Stimulated activated CD4-positive, alpha-beta T cell treated with anti-CD3 and anti-CD28 coated beads, Interleukin-2, amount 100 ng/mL, for 4 hours (primary cell): ENCODE results near the gene COMMD10.

Experiments
- DNase-seq: peaks from one replicate; pipeline ENCODE4 v3.0.0-alpha.2; 2020; ENCODE audit warnings: low read depth

COMMD10 gene

DNA sequence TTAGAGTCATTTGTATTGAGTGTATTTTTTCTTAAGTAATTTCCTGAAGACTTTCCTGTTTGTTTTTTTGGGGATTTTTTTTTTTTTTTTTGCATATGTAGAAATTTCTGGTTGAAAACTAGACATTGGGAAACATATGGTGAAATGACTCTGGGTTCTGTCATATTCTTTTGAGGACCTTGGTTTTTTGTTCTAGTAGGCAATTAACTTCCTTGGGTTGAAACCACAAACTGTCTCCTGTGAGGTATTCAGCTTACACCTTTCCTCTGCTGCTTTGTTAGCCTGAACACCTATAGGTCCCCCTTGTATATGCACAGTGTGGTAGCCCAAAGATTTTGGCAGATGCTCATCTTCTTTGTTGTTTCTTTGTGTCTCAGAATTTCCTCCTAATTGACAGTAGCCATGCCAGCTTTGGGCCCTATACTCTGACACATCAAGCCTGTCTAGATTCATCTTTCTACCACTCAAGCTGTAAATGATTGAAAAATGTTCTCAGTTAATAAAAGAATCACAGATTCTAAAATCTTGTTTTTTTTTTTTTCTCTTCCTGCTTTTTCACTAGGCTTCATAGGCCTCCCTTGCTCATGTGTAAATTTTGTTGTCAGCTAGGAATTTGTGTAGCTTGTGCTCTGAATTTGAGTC, 140.6 kb downstream of the COMMD10 start:
- no peak for DNase-seq

DNA sequence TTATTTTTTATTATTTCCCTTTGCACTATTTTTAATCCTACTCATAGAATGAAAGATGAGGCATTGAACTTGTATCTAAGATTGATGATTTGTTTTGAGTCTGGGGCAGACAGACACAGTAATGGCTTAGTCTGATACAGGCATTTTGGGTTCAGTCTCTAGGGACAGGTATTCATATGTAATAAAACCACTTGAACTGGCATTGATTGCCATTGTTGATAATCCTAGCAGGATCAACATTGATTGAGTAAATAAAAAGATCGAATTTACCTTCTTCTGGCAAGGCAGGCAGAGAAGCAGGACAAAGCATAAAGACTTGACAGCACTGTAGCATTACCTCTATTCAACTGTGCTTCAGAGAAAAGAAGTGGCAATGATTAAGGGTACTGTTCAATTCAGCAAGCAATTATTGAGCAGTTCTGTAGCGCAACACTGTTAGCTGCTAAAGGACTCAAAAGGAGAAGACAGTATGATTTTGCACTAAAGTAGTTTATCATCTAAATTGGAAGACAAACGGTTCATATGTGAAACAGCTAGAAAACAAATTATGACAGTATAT, 144.4 kb downstream of the COMMD10 start:
- DNase-seq, result no peak

DNA sequence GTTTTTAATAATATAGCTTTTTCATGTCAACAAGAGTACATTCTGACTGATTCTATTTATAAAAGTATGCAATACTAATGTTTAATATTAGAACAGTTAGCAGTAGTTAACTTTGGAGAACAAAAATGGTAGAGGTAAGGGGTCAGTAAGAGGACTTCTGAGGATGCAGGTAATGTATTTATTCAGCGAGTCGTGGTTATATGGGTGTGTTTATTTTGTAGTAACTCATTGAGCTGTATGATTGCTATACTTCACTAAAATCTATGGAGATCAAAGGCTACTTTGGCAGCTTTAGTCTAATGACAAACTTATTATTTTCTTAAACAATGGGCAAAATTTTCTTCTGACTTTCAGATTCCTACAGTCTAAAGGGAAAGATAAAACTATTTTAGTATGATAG, 146.5 kb downstream of the COMMD10 start:
- no peak for DNase-seq

DNA sequence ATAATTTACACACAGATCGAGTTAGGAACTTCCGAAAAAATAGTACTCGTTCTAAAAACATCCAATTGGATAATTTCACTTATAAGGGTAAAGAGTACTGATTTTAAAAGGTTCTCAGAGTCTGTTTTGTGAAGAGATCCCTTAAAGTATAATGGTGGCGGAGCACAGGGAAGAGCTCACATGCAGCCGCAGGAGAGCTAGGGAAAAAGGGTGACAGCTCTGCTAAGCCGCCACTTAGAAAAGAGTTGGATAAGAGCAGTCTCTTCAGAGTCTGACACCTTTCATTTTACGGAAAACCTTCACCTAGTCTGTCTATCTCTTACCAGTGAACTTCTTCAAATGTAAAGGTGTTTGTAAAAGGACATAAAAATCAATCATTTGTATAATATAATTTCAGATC, 149.9 kb downstream of the COMMD10 start:
- no peak for DNase-seq

DNA sequence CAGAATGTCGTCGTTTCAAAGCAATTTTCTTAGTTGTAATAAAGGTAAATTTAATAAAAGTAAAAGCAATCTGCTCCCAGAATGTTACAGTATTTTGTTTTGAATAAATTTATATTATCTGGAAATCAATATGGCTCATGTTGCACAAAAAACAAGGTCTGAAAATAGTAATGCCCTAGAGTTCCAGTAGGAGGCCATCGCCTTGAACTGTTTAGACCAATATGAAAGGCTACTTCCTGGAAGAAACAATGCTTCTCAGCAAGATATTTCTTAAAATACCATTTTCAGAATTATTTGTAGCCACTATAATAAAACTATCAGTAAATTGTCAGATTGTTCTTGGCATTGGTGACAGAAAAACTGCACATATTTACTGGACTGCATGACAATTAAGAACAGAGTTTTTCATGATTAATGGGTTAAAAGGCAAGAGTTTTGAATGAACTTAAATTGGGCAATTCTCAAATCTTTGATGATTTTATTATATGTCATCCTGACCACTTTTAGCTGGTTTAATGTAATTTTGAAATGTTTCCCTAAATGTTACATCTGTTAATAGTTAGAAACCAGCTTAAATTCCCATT, 153.2 kb downstream of the COMMD10 start:
- DNase-seq, result no peak

DNA sequence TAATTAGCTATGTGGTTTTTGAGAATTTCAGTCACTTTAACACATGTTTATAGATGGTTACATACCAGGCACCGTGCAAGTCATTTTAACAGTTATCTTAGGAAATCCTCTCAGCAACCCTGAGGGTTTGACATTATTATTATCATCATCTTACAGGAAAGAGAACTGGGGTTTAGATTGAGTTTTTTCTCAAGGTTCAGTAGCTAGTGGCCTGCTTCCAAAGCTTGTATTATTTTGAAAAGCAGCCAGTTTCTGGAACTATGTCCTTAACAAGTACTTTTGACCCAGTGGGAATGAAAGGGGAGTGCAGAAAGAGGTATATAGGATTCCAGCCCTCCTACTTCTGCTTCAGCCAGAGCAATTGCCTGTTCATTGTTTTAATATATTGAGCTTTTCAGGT, 157.5 kb downstream of the COMMD10 start:
- no peak for DNase-seq

DNA sequence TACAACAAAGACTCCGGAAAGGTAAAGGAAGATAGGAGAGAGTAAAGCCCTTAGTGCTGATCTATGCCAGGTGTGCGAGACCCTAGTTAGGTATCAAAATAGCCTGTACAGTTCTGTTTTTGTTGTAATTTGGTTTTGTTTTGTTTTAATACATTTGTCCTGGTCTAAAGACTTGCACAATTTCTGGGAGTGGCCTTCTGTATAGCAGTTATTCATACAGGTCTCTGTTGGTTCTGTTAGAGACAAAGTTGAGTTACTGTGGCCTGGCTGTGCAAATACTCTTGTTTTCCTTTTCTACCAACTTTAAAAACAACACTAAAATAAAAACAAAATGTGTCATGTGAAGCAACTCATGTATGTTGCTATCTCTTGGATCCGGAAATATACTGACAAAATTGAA, 163.6 kb downstream of the COMMD10 start:
- no peak for DNase-seq

DNA sequence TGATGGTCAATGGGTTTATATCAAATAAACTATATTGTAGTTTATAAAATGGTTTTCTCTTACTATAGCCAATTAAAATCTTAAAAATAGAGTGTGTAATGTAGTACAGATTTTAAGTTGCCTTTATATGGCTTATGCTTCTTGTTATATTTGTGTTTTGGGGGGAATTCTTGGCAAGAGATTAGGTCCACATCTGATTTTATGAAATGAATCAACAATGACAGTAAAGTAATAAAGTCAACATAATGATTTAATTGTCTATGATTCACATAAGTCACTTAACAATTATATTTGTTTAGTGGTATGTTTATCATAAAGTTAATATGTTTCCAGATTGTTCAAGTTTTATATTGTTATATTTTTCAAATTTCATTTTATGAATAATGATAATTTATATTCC, 164.8 kb downstream of the COMMD10 start:
- DNase-seq, result no peak

DNA sequence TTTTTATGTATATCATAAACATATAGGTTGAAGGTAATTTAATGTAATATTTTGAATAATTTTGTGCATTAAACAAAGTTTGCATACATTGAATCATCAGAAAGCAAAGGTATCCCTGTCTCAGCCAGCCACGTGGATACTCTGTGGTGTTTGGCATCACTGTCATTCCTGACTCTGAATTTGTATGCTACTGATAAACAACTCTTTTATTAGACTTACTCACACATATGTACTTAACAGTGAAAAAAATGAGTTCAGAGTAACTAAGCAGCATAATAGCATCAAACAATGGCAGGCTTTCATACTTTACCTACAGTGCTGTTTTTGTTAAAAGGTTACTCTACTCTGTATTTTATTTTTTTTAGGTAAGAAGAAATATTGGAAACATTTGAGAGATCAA, 171.9 kb downstream of the COMMD10 start:
- DNase-seq, result no peak

DNA sequence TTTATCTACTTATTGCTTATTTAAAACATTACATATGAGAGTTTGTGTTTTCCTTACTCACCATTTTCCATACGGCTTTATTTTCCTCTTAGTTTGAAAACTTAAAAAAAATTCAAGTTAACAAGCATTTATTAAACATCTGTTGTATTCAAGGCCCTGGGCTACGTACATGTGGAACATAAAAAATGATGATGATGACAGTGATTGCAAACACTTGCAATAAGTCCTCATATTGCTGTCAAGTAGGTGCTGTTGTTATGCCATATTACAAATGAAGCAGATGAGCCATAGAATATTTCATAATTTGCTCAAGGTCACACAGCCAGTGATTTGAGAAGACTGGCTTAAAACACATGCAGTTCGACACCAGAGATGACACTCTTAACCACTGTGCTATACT, 180.6 kb downstream of the COMMD10 start:
- no peak for DNase-seq

DNA sequence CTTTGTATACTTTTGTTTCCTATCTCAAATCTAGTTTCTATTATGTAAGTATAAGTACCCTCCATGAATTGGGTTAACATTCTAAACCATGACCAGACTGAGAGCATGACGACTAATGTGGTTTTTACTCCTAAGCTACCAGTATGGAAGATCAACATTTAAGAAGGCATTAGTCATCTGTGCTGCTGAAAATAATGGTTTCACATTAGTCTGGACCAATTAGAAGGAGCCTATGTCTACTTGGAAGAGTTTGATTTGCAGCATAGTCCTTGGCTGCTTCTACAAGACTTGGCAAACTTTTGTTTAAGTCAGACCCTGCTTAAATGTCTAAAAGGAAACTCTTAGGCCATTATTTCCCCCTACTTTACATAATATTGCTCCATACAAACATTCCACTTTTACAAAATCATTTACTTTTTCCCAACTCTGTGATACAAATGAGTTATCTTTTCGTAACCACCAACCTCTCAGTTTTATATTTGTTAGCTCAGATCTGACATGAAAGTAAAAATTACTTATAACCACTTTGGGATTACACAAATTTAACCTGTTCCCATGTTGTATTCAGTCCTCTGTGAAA, 186.7 kb downstream of the COMMD10 start:
- no peak for DNase-seq

DNA sequence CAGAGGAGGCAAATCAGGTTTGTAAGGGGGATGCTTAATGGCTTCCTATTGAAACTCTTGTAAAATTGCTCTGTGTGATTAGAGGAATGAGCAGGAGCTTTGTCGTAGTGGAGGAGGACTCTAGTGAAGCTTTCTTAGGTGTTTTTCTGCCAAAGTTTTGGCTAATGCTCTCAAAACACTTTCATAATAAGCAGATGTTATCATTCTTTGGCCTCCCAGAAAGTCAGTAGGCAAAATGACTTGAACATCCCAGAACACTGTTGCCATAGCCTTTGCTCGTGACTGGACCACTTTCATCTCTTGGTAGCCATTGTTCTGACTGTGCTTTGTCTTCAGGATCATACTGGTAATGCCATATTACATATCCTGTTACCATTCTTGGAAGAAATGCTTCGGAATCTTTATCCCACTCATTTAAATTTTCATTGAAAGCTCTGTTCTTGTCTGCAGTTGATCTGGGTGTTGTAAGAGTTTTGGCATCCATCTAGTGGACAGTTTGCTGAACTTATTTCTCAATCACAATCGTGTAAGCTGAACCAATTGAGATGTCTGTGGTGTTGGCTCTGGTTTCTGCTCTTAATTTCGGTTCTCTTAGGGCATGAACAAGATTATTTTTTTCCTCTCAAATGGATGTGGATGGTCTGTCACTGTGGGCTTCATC, 187.6 kb downstream of the COMMD10 start:
- DNase-seq, result no peak

DNA sequence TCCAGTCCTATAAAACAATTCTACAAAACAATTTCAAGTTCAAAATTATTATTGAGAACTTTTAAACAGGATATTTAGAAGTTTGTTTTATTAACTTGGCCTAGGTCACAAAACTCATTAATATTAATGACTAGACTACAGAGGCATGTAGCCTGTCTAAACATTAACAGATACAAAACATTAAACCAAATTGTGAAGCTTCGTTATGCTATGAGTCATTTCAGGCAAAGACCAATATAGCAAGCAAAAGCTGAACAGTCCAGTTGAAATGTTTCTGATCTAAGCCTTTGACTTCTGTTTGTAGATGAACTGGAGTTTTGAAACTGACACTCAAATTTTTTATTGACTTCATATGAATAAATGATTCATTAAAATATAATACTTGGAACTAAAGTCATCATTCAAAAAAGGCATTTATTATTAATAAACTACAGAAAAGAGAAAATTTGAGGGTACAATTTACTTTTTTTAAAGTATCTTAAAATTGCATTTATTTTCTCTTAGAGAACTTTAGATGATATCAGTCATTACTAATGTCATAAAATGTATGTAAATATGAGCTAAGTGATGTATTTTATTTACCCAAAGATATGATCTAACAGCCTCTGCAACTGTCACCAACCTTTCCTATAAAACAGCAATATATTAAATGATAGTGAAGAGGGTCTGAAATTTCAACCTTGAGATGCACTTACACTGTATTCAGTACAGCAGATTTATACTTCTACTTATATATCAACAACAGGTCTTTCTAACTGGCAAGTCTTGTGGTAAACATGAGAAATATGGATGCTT, 188.8 kb downstream of the COMMD10 start:
- DNase-seq, result no peak

DNA sequence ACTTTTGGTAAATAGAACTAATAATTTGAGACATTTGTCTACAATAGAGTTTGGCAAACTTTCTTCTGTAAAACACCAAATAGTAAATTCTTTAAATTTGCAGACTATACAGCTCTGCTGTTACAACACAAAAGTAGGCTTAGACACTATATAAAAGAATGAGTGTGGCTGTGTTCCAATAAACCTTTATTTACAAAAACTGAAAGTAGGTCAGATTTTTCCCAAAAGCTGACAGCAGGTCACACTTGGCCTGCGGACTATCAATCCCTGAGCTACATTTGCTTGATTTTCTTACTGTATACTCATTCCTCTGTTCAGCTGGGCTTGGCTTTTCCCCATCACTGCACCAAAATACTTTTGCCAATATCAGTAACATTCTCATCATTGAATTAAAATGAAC, 189.4 kb downstream of the COMMD10 start:
- no peak for DNase-seq

DNA sequence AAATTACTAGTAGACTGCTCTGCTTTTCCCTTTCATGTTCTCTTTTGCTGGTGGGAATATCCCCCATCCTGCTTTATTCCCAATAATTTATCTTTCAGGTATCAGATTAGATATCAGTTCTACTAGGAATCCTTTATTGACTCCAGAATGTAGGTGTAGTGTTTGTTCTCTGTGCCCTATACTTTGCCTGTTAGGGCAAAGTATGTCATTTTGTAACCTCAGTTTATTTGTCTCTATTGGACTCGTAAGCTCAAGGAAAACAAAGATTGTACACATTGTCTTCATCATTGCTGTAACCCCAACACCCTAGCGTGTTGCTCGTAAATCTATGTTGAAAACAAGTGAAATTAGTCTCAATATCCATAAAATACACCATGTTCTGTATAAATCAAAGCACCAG, 190.5 kb downstream of the COMMD10 start:
- DNase-seq, result no peak

DNA sequence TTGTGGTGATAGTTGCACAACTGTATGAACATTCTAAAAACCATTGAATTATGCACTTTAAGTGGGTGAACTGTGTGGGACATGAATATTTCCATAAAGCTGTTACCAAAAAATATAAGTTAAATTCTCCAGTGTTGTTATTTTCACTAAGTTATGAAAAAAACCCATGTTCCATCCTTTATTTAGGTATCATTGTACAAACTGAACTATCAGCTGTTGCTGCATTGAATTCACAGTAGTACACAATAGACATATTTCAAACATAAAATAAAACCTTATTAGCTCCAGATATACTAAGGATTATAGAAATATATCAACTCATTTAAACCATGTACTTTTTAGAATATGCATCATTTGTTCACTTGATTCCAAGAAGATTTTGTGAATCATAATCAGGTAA, 192.1 kb downstream of the COMMD10 start:
- no peak for DNase-seq

DNA sequence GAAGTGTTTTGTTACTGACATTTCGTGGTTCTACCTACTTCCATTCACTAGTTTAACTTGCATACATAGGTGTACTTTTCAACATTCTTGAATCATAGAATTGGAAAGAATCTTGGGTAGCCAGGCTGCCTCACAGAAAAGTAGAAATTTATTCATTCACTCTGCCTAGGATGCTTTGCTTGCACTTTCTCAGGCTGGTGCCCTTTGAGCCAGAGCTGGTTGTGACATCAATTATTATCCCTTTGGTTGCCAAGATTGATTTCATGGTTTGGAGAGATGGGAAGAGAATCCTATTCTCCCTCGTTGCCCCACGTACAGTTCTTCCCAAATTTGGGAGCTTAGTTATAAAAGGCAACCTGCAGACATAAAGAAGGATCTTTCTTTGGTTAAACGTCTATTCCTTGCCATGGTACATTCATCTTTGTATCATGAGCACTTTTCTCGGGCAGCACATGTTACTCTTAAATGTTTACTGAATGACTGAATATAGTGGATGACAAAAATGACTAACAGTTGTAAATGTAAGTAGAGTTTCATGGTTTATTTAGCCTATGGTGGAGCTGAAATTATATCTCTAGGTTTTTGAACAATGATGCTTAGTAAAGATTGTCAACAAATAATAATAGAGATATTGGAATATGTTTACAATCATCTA, 195.5 kb downstream of the COMMD10 start:
- no peak for DNase-seq

DNA sequence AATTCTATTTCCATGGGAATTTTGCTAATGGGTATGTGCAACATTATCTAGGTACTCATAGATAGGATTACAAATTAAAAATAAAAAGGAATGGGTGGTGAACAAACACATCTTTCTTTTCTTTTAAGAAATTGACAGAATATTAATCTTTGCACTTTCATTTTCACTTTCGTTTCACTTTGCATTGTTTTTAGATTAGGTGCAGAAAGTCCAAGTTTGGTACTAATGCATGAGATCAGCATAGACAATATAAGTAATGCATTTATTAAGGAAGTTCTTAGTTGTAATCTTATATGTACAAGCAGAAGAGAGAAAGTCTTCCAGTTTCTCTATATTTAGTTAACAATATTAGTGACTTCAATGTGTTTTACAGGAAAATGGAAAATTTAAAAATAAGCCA, 196.5 kb downstream of the COMMD10 start:
- DNase-seq, result no peak

DNA sequence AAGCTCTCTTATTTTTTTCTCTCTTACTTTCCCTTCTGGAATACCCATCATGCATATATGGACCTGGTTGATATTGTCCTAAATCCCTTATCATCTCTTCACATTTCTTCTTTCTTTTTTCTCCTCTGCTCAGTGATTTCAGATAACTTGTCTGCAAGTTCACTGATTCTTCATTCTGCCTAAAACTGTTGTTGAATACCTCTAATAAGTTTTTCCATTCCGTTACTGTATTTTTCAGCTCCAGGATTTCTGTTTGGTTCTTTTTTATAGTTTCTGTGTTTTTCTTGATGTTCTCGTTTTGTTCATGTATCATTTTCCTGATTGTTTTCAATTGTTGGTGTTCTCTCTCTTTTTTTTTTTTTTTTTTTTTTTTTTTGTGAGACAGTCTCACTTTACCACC, 203.7 kb downstream of the COMMD10 start:
- DNase-seq, result no peak

DNA sequence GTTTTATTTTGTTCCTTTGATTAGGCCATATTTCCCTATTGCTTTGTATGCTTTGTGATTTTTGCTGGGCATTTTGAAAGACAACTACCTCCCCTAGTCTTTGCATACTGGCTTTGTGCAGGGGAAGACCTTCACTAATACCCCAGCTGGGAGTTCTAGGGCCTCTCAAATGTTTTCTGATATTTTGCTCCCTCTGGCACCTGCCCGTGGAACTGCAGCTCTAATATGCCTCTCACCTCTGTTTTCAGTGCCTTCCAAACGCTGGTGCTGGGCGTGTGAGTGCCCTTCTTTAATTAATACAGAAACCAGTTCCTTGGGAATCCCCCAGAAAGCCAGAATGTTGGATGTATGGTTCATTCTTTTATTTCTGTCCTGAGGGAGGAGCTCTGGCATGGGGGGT, 204.5 kb downstream of the COMMD10 start:
- no peak for DNase-seq

DNA sequence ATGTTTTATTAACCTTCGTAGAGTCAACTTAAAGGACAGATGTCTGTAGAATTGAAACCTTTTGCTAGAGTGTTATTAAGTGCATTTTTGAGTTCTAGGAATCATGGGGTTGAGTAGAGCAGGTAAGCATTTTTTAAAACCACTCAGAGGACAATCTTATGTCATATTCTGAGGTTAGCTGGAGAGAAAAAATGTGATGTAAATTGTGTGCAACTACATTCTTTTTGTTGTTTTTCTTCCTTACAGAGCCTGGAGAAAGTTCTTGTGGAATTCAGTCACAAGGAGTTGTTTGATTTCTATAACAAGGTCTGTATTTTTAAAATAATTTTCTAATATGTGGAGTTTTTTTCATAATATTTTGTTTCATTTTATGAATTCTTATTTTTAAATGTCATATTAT, 206.4 kb downstream of the COMMD10 start:
- DNase-seq, result no peak

DNA sequence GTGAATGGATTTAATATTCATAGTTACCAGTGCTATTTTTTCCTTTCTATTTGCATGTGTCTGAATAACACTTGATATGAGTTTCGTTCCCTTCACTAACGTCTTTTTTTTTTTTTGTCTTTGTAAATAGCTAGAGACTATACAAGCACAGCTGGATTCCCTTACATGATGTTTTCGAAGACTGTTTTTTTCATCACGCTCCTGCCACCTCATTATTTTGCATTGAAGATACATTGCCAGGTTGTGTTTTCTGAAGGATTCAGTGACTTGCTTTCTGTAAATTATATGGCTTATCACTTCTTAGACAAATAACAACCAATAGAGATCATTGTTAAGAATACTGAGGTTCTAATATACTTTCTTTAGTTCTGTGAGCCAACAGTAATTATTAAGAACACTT, 207.5 kb downstream of the COMMD10 start:
- DNase-seq, result no peak
